HepG2 (cell line): ENCODE results near the gene AUP1. TPM values are rescaled to one million over a fixed set of nuclear protein-coding genes. Genes with fewer than 3 reads are reported as not detected.
A peak's percentile ranks its signal among the peaks of the same experiment; 100 is the strongest.

Experiments used
- ATAC-seq: fragments of 200-7000 bp; cut with Tn5 transposase; 3 replicates; pipeline ENCODE4 v1.9.1; 2020; ENCODE audit warnings: mild to moderate bottlenecking, moderate library complexity
- BruUV-seq: library from RNA; stranded (reverse); fragments of 400-500 nt; replicated peaks from 2 replicates; lab custom pipeline; 2021; lab: Mats Ljungman, UMichigan
- CTCF ChIA-PET: fragments of 300-600 bp; formaldehyde crosslinking; extraction: SDS; loops from one replicate; lab custom pipeline; 2021; ENCODE audit warnings: low total read pairs, inconsistent platforms, low intra/inter-chr PET ratio; lab: Yijun Ruan, JAX
- POLR2A ChIA-PET: fragments of 350-600 bp; sonication (Branson Sonifier 250); formaldehyde crosslinking; loops from one replicate; lab custom pipeline; 2020; ENCODE audit warnings: antibody characterized with exemption, inconsistent platforms; lab: Yijun Ruan, JAX
- DNase-seq: peaks from one replicate; pipeline ENCODE4 v3.0.0-alpha.2; 2015; ENCODE audit warnings: low spot score
- FAIRE-seq: peaks from 3 replicates; lab custom pipeline; 2011; peaks lifted over from hg19 to GRCh38; lab: Jason Lieb, UNC
- H2AFZ ChIP-seq: one replicate; pipeline ENCODE4 v1.6.1; 2011; ENCODE audit warnings: low read length, inconsistent platforms
- H3K27ac ChIP-seq: fragments of 300-600 bp; 3 replicates; pipeline ENCODE4 v1.8.0; 2011; ENCODE audit warnings: mixed run types, mild to moderate bottlenecking, mixed read lengths, low read length, inconsistent platforms; ENCODE audit not compliant: insufficient read depth; ENCODE audit errors: extremely low read length
- H3K27me3 ChIP-seq, 2 experiments: fragments of 200-600 bp in 1 of 2; 2 replicates in 1 of 2; 3 replicates in 1 of 2; pipeline versions ENCODE4 v1.6.0 to v1.8.0; 2011; ENCODE audit warnings: low read length in 2 of 2, mild to moderate bottlenecking in 2 of 2, moderate library complexity in 2 of 2, inconsistent platforms in 1 of 2; ENCODE audit not compliant: insufficient read depth in 2 of 2, control insufficient read depth in 1 of 2
- H3K36me3 ChIP-seq, 2 experiments: fragments of 200-600 bp in 1 of 2; replicated peaks in 1 of 2; 2 replicates in 1 of 2; 3 replicates in 1 of 2; pipeline versions ENCODE4 v1.5.1 to v1.8.0; 2011; ENCODE audit warnings: low read length in 2 of 2, inconsistent platforms in 1 of 2; ENCODE audit not compliant: insufficient read depth in 2 of 2, control insufficient read depth in 1 of 2
- H3K4me1 ChIP-seq: 2 replicates; pipeline ENCODE4 v1.5.1; 2012; ENCODE audit warnings: low read length, inconsistent platforms; ENCODE audit not compliant: insufficient read depth
- H3K4me2 ChIP-seq: 2 replicates; pipeline ENCODE4 v1.6.0; 2011; ENCODE audit warnings: low read depth, low read length, inconsistent platforms
- H3K4me3 ChIP-seq, 3 experiments: fragments of 200-600 bp in 1 of 3; sonication (generic), shearing (Covaris generic) in 1 of 3; replicated peaks in 1 of 3; 2 replicates each; pipeline ENCODE4 v1.5.1; 2011 to 2016; ENCODE audit warnings: low read length in 3 of 3, inconsistent platforms in 2 of 3, low read depth in 2 of 3, mild to moderate bottlenecking in 2 of 3, control low read depth in 1 of 3, mixed read lengths in 1 of 3; ENCODE audit not compliant: insufficient read depth in 1 of 3
- H3K79me2 ChIP-seq: one replicate; pipeline ENCODE4 v1.6.1; 2011; ENCODE audit warnings: low read length, inconsistent platforms; ENCODE audit not compliant: insufficient read depth
- H3K9ac ChIP-seq: 2 replicates; pipeline ENCODE4 v1.6.0; 2011; ENCODE audit warnings: mild to moderate bottlenecking, low read depth, low read length, inconsistent platforms; ENCODE audit not compliant: insufficient read depth
- H3K9me3 ChIP-seq: 2 replicates; pipeline ENCODE4 v1.5.1; 2012; ENCODE audit warnings: mild to moderate bottlenecking, low read length
- H4K20me1 ChIP-seq: 2 replicates; pipeline ENCODE4 v1.6.0; 2011; ENCODE audit warnings: inconsistent platforms, mild to moderate bottlenecking, low read length, moderate library complexity; ENCODE audit not compliant: insufficient read depth
- FOSL2 ChIP-seq: sonication (generic); formaldehyde crosslinking; IDR thresholded peaks from 2 replicates; pipeline ENCODE4 v1.4.0; 2020; ENCODE audit warnings: missing genetic modification reagents
- GABPA ChIP-seq, 2 experiments: IDR thresholded peaks; 2 replicates each; pipeline ENCODE4 v1.6.1; 2011 to 2016; ENCODE audit warnings: low read depth in 2 of 2, low read length in 1 of 2, missing biosample characterization in 1 of 2, missing genetic modification characterization in 1 of 2
- GABPB1 ChIP-seq: IDR thresholded peaks from 2 replicates; pipeline ENCODE4 v1.6.1; 2016; ENCODE audit warnings: mild to moderate bottlenecking, missing genetic modification reagents, moderate library complexity, missing compliant biosample characterization
- NFYB ChIP-seq: sonication (generic); formaldehyde crosslinking; IDR thresholded peaks from 2 replicates; pipeline ENCODE4 v1.4.0; 2020; ENCODE audit warnings: missing genetic modification reagents
- SP2 ChIP-seq: sonication (generic); formaldehyde crosslinking; IDR thresholded peaks from 2 replicates; pipeline ENCODE4 v1.5.1; 2020; ENCODE audit warnings: mild to moderate bottlenecking, missing genetic modification reagents
- ZBTB33 ChIP-seq: sonication (generic); formaldehyde crosslinking; IDR thresholded peaks from 2 replicates; pipeline ENCODE4 v1.4.0; 2020; ENCODE audit warnings: missing genetic modification reagents
- ZNF558 ChIP-seq: sonication (generic); formaldehyde crosslinking; IDR thresholded peaks from 2 replicates; pipeline ENCODE4 v1.9.0; 2022; ENCODE audit warnings: mild to moderate bottlenecking, missing genetic modification reagents, borderline replicate concordance
- WGBS: methylation state at CpG from one replicate; pipeline ENCODE4 v1.1.6; 2017; ENCODE audit warnings: low lambda C conversion rate; 5-methylcytosine and 5-hydroxymethylcytosine counted together
- in situ Hi-C: cut with HindIII; loops from 2 replicates; pipeline ENCODE4 v1.10.0; 2017; ENCODE audit warnings: low pct_unique_long_range_greater_than_20kb; ENCODE audit not compliant: extremely low pct_ligation_motif_present
- intact Hi-C: fragments of 100-400 bp; cut with micrococcal nuclease; formaldehyde crosslinking; loops from one replicate; pipeline ENCODE4 v1.10.0; 2022; ENCODE audit not compliant: unreplicated experiment
- polyA plus RNA-seq, 8 experiments: library from polyadenylated mRNA; depleted of rRNA in 3 of 8; stranded (reverse) in 7 of 8; unstranded in 1 of 8; fragments of >200 nt; fragmentation: Illumina TruSeq in 4 of 8; extraction: Trizol in 4 of 8; gene quantifications; 2 replicates each; pipeline versions ENCODE4 v1.2.1 to v1.2.3, GENCODE V29; 2011 to 2016; ENCODE audit warnings: low read depth in 4 of 8, missing spikeins in 1 of 8, mixed read lengths in 1 of 8; ENCODE audit not compliant: insufficient read depth in 1 of 8
- total RNA-seq, 5 experiments: library from RNA; depleted of rRNA; stranded (reverse); fragments of >200 nt; fragmentation: Illumina TruSeq; extraction: Trizol; gene quantifications; 2 replicates each; pipeline ENCODE4 v1.2.3, GENCODE V29; 2016; ENCODE audit warnings: low read depth in 1 of 5

Gene AUP1
- total and polyA plus RNA-seq, 2 of the 13 experiments (the other 11 are each of a cell fraction or from before 2014, with no cell fraction given), result 174 to 267 TPM

GRCh38 chr2:74578408-74578807 lies 48.9 kb upstream of the AUP1 start:
- ATAC-seq, result no peak
- H3K4me2 ChIP-seq, result no peak overlapping the region
- no peak overlapping the region for H3K4me3 ChIP-seq
- intact Hi-C loops, result no loop called here
- no peak for TF ChIP-seq FOSL2 (CRISPR knock-in tag)
- TF ChIP-seq ZNF558 (CRISPR knock-in tag), result no peak
- TF ChIP-seq, all 625 proteins: peak for 0
- Histone ChIP-seq H3K36me3 (no peaks in the 10 kb centered on the region), H3K79me2 (no peaks in the 10 kb centered on the region), H3K27me3 (peaks cover 0 to 27% of the 10 kb centered on the region in 2 experiments; a peak in 4 of 5 replicates), H2AFZ (no peak overlapping the region), H3K27ac (no peak overlapping the region), H4K20me1 (no peaks in the 10 kb centered on the region), H3K4me1 (peaks cover 3% of the 10 kb centered on the region), H3K9ac (no peak overlapping the region), H3K9me3 (no peaks in the 10 kb centered on the region)
- no TSS peak for BruUV-seq
- DNase-seq (no peak), FAIRE-seq (no peak)
- WGBS, result 37% methylated on average over 3 of the region's 3 CpGs
- in situ Hi-C loops, result no loop called here
- POLR2A ChIA-PET, result no interaction called here
- CTCF ChIA-PET, result no interaction called here

- ATAC-seq (peak; percentile 59; the same call in 2 of the 3 replicates), DNase-seq (no peak), FAIRE-seq (no peak)
- Histone ChIP-seq H3K27me3 (peaks cover 0 to 27% of the 10 kb centered on the region in 2 experiments; a peak in 4 of 5 replicates), H3K36me3 (no peaks in the 10 kb centered on the region), H3K9me3 (no peaks in the 10 kb centered on the region), H3K9ac (no peak overlapping the region), H3K27ac (no peak overlapping the region), H3K4me2 (0 out of 2 replicates have a peak overlapping the region, but pooled peaks have one; percentile 21), H3K4me3 (no peak overlapping the region), H4K20me1 (no peaks in the 10 kb centered on the region), H3K79me2 (no peaks in the 10 kb centered on the region), H2AFZ (peak overlapping the region; percentile 20), H3K4me1 (peaks cover 4% of the 10 kb centered on the region)
- WGBS, result 0% methylated on average over 2 of the region's 2 CpGs
- intact Hi-C loops, result no loop called here
- ChIA-PET CTCF (no interaction called here), POLR2A (no interaction called here)
- BruUV-seq, result no TSS peak
- in situ Hi-C loops, result no loop called here
- TF ChIP-seq ZBTB33 (CRISPR knock-in tag), result no peak
- TF ChIP-seq GABPB1 (CRISPR knock-in tag), result peak; percentile 67
- TF ChIP-seq SP2, result peak; percentile 32; the same call in 1 of the 2 replicates
- TF ChIP-seq NFYB (CRISPR knock-in tag), result 0 out of 2 replicates have a peak, but pooled peaks have one; percentile 22
- peak; percentile 65 for TF ChIP-seq GABPA (IDR thresholded peaks at IDR 0.05; ENCODE audit: low read depth, low read length)
- peak; percentile 87 for TF ChIP-seq GABPA (CRISPR knock-in tag; IDR thresholded peaks at IDR 0.05; ENCODE audit: low read depth)
Measured at GRCh38 chr2:74577448-74577847, 47.9 kb upstream of the AUP1 start.
